HG02840 (cell line): ENCODE measurements around the gene TRIM15.
"Not testable (repeated sequence)": the region's sequence is repeated elsewhere in the genome, so short reads cannot be mapped to it uniquely, and the experiment has no call there.

Source experiments
- ATAC-seq: cut with Tn5 transposase; IDR thresholded peaks from one replicate; pipeline ENCODE4 v1.9.1; 2021; ENCODE audit warnings: mild to moderate bottlenecking, moderate library complexity, moderate number of reproducible peaks; ENCODE audit not compliant: unreplicated experiment, low FRiP score

TRIM15 gene

DNA sequence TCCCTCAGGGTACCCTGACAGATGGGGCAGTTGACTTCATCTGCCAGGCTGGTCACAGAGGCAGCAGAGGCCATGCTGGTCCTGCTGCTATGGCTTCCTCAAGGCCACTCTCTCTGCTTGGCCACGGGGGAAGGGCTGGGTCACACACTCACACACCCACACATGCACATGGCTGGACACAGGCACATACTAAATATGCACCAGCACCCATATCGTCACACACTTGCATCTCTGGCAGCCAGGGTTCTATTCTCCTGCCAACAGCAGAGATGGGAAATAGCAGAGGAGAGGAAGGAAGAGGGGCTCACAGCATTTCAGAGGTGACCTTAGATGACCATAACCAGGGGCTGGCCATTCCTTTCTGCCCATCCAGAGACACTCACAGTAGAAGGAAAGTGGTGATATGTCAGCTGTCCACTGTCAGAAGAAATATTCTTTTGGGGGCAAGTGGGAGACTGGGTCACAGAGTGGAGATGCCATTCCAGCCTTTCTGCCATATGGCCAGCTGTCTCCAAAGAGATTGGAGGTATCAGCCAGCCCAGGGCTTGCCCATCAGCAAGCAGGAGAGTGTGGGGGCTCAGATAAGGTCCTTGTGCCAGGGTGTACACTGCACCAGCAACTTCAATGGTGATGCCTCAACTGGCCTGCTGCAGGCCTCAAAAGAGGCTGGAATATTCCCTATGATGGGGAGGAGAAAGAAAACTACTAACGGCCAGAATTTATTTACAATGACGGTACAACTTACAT is 2.4 kb upstream of the TRIM15 start, which contains the start of gene TRIM10:
Gene TRIM10, minus strand, starts transcription at position 427 of the 747 bp plus-strand sequence. Its CDS starts 353 bp downstream, at position 74.
- ATAC-seq: no peak

DNA sequence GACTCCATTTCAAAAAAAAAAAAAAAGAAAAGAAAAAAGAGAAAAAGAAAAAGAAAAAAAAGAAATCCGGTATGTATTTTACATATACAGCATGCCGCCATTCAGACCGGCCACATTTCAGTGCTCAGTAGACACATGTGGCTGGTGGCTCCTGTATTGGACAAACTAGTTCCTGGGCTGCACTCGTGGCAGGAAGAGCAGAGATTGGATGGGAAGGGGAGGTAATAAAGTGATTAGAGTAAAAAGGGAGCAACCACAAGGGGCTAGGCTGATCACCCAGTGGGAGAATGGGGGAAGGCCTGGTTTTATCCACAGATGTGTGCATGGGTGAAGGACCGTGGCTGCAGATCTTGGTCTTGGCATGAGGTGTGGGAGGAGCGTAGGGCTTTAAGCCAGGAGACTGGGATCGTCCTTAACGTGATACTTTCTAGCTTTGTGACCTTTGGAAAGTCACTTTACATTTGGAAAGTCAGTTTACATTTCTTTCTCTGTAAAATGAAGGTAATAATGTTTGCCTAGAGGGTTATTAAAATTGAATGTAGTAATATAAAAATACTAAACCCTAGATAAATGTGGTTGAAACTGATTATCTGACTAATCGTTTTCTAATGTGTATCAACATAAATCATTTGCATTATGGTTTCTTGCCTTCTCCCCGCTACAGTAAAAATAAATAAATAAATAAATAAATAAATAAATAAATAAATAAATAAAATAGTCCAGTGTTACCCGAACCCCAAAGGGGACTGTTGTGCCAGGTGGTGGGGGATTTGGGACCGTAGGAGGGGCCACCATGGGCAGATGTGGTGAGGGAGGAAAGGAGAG is 869 bp upstream of the TRIM15 start:
- ATAC-seq: no peak

DNA sequence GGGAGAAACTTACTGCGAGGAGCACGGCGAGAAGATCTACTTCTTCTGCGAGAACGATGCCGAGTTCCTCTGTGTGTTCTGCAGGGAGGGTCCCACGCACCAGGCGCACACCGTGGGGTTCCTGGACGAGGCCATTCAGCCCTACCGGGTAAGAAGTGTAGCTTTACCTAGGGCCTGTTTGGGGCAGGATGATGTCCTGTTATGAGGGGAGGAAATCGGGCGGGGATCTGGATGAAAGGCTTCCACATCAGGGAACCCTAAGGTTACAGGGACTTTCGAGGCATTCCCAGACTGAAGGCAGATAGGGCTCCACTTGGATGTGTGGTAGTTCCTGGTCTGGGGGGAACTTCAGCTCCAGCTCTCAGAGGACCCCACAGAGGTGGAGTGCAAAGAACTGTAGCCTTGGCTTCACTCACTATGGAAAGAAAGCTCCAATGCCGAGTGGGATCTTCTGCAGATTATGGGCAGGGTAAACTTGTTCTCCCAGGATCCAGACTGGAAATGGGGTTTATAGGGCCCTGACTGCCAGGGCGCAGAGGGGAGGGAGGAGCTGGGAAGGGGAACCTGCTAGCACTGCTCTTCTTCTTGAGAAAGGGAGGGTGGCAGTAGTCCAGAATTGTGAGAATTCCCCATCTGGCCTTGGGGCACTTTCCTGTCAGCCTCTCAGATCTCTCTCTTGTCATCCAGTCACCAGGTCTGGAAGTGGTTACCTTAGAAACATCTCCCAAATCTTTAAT is 740 bp downstream of the TRIM15 start:
- ATAC-seq: no peak

DNA sequence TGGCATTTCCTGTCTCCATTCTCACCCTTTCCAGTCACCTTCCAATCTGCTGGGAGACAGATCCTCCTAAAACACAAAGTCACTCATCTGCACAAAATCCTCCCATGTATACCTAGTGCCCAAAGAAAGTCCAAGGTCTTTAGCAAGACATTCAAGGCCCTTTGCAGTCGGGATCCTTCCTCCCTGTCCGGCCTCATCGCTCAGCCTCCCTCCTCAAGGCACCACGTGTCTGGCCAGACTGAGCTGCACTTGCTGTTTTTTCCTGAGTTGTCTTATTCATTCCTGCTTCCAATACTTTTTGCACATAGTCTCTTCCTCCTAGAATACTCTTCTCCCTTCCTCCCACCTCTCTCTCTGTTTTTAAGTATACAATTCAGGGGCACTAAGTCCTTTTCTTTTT is 1.4 kb downstream of the TRIM15 start:
- no peak for ATAC-seq

DNA sequence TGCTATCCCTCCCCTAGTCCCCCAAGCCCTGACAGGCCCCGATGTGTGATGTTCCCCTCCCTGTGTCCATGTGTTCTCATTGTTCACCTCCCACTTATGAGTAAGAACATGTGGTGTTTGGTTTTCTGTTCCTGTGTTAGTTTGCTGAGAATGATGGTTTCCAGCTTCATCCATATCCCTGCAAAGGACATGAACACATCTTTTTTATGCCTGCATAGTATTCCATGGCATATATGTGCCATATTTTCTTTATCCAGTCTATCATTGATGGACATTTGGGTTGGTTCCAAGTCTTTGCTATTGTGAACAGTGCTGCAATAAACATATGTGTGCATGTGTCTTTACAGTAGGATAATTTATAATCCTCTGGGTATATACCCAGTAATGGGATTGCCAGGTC is 1.9 kb downstream of the TRIM15 start:
- not testable (repeated sequence) for ATAC-seq

DNA sequence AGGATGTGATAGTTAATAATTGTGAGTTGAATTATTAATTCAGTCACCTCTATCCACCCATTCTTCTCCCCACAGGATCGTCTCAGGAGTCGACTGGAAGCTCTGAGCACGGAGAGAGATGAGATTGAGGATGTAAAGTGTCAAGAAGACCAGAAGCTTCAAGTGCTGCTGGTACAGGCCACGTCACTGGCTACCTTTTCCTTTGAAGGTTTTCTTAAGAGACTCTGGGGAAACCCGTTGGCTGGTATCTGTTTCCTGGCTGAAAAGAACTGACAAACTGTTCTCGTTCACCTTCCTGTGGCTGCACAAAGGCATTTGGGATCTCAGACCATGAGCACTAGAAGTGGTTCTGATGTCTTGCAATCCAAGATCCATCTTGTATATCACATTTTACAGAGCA is 3.8 kb downstream of the TRIM15 start:
- no peak for ATAC-seq

DNA sequence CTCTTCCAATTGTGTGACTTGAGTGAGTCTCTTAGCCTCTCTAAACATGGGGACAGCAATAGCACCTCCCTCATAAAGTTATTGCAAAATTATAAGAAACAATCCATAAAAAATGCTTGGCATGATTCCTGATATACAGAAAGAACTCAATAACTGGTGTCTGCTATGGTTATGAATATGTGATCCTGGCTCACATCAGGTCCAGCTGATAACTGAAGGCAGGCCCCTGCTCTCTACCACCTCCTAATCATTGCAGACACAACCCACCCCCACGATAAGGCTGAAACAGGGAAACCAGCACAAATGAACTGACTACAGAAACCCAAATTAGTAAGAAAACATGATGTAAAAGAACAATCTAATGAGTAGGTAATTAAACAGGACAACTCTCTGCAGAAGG is 5.4 kb downstream of the TRIM15 start:
- ATAC-seq: no peak

GRCh38 chr6:30169658-30170614 is 6.6 kb downstream of the TRIM15 start:
- no peak for ATAC-seq

DNA sequence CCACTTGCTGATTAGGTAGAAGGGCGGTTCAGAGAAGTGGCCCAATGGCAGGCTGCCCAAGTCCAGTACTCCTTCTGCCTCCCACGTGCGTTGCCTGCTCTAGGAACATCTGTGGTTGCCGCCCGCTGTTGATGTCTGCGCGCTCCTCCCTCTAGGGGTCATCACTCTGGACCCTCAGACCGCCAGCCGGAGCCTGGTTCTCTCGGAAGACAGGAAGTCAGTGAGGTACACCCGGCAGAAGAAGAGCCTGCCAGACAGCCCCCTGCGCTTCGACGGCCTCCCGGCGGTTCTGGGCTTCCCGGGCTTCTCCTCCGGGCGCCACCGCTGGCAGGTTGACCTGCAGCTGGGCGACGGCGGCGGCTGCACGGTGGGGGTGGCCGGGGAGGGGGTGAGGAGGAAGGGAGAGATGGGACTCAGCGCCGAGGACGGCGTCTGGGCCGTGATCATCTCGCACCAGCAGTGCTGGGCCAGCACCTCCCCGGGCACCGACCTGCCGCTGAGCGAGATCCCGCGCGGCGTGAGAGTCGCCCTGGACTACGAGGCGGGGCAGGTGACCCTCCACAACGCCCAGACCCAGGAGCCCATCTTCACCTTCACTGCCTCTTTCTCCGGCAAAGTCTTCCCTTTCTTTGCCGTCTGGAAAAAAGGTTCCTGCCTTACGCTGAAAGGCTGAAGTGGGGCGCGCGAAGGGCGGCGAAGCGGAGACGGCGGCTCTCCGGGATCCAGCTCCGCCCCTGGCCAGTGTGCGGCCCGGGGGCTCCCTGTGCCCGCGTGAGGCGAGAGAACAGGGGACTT is 8.5 kb downstream of the TRIM15 start:
- no peak for ATAC-seq

DNA sequence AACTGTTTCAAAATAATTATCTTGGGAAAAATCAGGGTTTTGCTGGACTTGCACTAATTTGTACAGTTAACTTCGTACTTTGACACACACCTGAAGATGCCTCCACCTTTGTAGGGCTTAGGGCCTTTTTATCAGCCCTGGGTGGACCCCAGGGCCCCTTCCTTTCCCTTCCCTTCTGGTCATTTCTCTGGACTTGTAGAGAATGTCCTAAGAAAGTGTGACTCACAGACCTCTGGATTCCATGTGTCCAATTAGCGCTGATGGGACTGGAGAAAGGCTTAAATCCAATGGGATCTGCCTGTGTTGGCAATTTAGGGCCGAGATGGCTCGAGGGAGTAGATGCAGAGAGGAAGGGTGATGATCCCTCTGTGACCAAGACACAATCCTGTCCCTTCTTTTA is 9.3 kb downstream of the TRIM15 start:
- no peak for ATAC-seq

GRCh38 chr6:30175765-30176164 is 12.4 kb downstream of the TRIM15 start:
- no peak for ATAC-seq

GRCh38 chr6:30178837-30179236 is 15.5 kb downstream of the TRIM15 start:
- no peak for ATAC-seq

GRCh38 chr6:30180145-30180544 is 16.8 kb downstream of the TRIM15 start:
- no peak for ATAC-seq

DNA sequence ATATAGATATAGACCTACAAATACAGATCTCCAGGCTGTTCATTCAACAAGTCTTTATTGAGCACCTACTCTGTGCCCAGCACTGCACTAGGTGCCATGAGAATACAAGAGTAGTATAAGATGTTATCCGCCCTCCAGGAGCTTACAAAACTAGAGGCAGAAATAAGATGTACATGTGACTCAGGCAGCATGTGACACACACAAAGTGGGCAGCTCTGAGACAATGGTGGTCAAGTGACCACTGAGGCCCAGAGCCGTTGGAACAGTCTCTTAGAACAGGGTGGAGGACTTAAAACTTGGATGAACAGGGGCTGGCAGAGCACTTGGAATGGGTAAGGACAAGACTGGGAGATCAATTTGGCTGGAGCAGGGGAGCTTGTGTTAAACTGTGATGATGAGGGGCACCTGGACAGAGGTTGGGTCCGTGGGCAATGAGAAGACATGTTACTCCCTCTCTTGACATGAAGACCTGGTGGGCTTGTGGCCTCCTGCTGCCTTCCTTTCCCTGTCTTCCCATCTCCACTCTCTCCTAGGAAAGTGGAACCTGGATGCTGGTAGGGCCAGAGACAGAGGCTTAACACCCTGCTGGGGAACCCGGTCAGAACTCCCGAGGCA is 21.2 kb downstream of the TRIM15 start:
- ATAC-seq: no peak

GRCh38 chr6:30185846-30186484 is 22.6 kb downstream of the TRIM15 start:
- no peak for ATAC-seq

DNA sequence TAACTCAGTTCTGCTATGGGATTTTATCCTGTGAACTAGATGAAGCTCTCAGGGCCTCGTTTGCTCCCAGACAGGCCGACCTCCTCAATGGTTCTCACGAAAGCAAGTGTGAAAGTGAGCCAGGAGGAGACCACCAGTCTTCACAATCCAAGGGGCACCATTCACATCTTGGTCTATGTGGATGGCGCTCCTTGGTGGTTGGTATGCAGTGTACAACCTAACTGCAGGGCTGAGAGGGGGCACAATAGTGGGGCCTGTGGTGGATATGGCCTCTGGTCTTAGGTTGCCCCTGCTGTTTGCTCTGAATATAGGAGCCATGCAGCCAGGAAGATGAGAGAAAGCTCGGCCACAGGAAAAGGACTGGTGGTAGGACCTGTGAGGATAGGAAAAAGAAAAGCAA is 25.2 kb downstream of the TRIM15 start:
- no peak for ATAC-seq

- ATAC-seq: no peak
These were observed 28.7 kb downstream of the TRIM15 start for GRCh38 chr6:30192076-30192475.
